GM12874 (cell line): ENCODE results near the gene PSMD13.

ENCODE experiments used
- TF ChIP-seq, protein P1 (sequence below): IDR thresholded peaks from 2 replicates; pipeline ENCODE4 v1.5.1; 2011; ENCODE audit warnings: low read depth, mild to moderate bottlenecking, control low read depth, low read length, moderate library complexity; ENCODE audit not compliant: insufficient read depth

Gene PSMD13

GRCh38 chr11:218815-219593 lies 17.8 kb upstream of the PSMD13 start:
- TF ChIP-seq, protein P1, sequence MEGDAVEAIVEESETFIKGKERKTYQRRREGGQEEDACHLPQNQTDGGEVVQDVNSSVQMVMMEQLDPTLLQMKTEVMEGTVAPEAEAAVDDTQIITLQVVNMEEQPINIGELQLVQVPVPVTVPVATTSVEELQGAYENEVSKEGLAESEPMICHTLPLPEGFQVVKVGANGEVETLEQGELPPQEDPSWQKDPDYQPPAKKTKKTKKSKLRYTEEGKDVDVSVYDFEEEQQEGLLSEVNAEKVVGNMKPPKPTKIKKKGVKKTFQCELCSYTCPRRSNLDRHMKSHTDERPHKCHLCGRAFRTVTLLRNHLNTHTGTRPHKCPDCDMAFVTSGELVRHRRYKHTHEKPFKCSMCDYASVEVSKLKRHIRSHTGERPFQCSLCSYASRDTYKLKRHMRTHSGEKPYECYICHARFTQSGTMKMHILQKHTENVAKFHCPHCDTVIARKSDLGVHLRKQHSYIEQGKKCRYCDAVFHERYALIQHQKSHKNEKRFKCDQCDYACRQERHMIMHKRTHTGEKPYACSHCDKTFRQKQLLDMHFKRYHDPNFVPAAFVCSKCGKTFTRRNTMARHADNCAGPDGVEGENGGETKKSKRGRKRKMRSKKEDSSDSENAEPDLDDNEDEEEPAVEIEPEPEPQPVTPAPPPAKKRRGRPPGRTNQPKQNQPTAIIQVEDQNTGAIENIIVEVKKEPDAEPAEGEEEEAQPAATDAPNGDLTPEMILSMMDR, result no peak

- TF ChIP-seq, protein P1, result no peak
Observed at GRCh38 chr11:221539-221938, 15.2 kb upstream of the PSMD13 start.

DNA sequence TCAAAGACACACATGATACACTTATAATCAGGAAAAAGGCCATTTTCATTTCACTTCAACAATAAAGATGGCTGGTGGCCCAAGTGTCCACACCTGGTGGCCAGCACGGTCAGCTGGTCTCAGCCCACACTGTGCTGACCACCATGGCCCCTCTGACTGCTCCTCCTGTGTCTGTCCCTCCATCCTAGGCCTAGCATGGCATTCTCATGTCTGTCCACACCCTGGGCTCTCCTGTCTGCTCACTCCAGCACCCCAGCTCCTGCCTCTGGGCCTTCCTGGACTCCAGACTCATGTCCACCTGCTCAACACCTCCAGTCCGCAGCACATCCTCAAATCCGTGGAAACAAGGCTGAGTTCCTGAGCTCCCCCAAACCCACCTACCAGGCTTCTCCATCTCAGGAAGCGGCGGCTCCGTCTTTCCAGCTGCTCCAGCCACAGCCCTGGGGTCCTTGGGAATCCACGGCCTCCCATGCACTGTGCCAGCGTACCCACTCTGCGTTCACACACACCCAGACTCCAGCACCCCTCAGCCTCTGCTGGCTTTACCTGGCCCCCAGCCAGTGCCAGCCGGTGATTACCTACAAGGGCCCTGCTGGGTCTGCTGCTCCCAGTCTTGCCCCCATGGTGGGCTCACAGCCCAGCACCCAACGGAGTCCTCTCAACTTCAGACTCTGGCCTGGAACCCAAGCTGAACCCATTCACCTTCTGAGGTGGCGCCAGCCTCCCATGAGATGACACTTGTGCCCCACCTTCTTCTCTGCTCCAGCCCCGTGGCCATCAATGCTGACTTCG lies 14.6 kb upstream of the PSMD13 start:
- TF ChIP-seq, protein P1, result no peak

- TF ChIP-seq, protein P1, result no peak
Observed at GRCh38 chr11:223026-223789, 13.6 kb upstream of the PSMD13 start.

DNA sequence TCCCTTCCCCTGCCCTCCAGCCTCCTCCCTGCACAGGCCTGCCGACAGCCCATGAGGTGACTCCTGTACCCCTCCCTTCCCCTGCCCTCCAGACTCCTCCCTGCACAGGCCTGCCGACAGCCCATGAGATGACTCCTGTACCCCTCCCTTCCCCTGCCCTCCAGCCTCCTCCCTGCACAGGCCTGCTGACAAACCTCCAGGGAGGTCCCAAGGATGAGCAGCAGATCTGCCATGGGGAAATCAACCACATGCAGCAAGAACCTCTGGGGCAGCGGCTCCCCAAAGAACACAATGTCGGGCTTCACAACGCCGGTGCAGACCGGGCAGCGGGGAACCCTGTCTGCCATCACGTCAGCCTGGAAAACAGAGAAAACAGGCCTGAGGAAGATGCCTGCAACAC lies 12.9 kb upstream of the PSMD13 start:
- TF ChIP-seq, protein P1, result no peak

DNA sequence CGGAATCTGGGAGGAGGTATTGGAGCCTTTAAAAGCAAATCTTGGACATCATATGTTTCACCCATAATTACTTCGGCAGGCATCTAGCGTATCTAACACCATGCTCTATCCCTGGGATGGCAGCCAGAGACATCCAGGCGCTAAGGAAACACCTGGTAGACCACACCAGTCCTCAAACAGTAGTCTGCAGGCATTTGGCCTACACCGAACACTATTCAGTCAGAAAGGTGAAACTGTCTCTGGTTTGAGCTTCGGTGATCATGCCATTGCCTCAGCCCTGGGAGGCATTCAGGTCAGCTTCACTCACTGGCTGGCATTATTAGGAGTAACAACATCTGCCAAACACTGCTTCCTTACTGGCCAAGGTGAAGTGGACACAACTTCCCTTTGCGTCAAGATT lies 12.4 kb upstream of the PSMD13 start:
- TF ChIP-seq, protein P1, result no peak
